GM21723 (cell line): ENCODE results near the gene ZNF579.

ENCODE experiments used
- ATAC-seq: cut with Tn5 transposase; IDR thresholded peaks from one replicate; pipeline ENCODE4 v1.9.1; 2021; ENCODE audit warnings: mild to moderate bottlenecking, moderate library complexity; ENCODE audit not compliant: unreplicated experiment

Gene ZNF579

GRCh38 chr19:55611983-55612645, 31.5 kb upstream of the ZNF579 start:
- no peak for ATAC-seq

- no peak for ATAC-seq
Measured at GRCh38 chr19:55611300-55611982, 30.8 kb upstream of the ZNF579 start.

- ATAC-seq: no peak
Measured at GRCh38 chr19:55609326-55609725, 28.7 kb upstream of the ZNF579 start.

- ATAC-seq: no peak
Measured at GRCh38 chr19:55606817-55607216, 26.2 kb upstream of the ZNF579 start.

- ATAC-seq: no peak
Measured at GRCh38 chr19:55606471-55606787, 25.8 kb upstream of the ZNF579 start.

- peak; percentile 34 for ATAC-seq
Measured at GRCh38 chr19:55605637-55606470, 25.2 kb upstream of the ZNF579 start, which contains the start of gene ZNF865. Gene ZNF865 (plus strand): TSS chr19:55605647. CDS start chr19:55613619, 7,972 bp downstream.

GRCh38 chr19:55605207-55605636, 24.6 kb upstream of the ZNF579 start:
- ATAC-seq: peak; percentile 65

GRCh38 chr19:55603581-55604292, 23.1 kb upstream of the ZNF579 start:
- no peak for ATAC-seq

GRCh38 chr19:55603115-55603514, 22.5 kb upstream of the ZNF579 start:
- ATAC-seq: no peak

GRCh38 chr19:55602104-55603001, 21.7 kb upstream of the ZNF579 start:
- no peak for ATAC-seq

- ATAC-seq: no peak
Measured at GRCh38 chr19:55601084-55601483, 20.4 kb upstream of the ZNF579 start.

- ATAC-seq: no peak
Measured at GRCh38 chr19:55600662-55601028, 20.0 kb upstream of the ZNF579 start.

GRCh38 chr19:55599842-55600661, 19.4 kb upstream of the ZNF579 start, which contains the start of gene ZNF524:
Gene ZNF524 (plus strand): TSS chr19:55600288. CDS start chr19:55602113, 1,825 bp downstream.
- peak; percentile 45 for ATAC-seq

GRCh38 chr19:55599468-55599841, 18.8 kb upstream of the ZNF579 start, which contains the start of gene FIZ1:
Gene FIZ1 (minus strand): TSS chr19:55599517. CDS start chr19:55597865, 1,652 bp downstream.
- peak; percentile 52 for ATAC-seq

GRCh38 chr19:55598719-55599467, 18.2 kb upstream of the ZNF579 start:
- peak; percentile 45 for ATAC-seq

- ATAC-seq: no peak
Measured at GRCh38 chr19:55598034-55598433, 17.4 kb upstream of the ZNF579 start.

- ATAC-seq: no peak
Measured at GRCh38 chr19:55597501-55597921, 16.9 kb upstream of the ZNF579 start.

- ATAC-seq: no peak
Measured at GRCh38 chr19:55596304-55596703, 15.7 kb upstream of the ZNF579 start.
